Hypothalamus (tissue), 51 donors: ENCODE results near the gene GABARAP.

Experiments
- DNase-seq, 51 donors: peaks; one replicate each; lab custom pipeline; 2025; lab: John Stamatoyannopoulos, UW

The GABARAP gene

DNA sequence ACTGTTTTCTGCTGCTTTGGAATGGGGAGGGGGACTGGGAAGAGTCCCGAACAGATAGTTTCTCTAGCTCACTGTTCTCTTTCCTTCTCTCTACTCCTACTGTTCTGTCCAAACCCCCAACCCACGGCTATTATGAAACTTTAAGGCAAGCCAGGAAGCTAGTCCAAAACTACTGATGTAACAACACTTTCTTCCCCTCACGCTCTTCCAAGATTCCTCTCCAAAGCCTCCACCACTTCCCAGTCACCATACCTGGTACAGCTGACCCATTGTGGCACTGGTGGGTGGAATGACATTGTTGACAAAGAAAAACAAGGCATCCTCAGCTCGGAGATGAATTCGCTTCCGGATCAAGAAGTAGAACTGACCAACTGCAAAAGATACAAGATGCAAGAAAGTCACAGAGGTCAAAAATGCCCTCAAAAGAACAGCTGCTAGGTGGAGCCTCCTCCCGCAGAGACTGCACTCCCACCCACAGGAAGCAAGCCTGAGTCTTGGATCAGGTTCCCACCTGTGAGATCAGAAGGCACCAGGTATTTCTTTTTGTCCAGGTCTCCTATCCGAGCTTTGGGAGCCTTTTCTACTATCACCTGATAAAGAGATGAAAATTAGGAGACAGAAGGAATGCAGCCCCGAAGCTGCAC, 1.0 kb downstream of the GABARAP start:
- DNase-seq: no peak

DNA sequence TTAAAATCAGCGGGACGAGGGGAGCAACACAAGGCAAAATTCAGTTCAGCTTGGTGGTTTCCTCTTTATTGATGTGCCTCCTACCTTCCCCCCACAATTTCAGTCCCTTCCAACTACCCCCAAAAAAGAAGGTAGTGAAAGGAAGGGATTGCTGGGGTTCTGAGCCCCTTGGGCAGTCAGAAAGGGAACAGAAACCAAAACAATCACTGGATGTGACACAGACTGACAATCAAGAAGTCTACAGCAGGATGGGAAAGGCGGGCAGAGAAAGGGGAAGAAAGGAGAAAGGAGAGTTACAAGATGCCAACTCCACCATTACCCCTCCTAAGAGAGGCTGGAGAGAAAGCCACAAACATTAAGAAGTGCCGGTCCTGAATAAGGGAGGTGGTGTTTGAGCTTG, 1.9 kb downstream of the GABARAP start:
- no peak for DNase-seq

DNA sequence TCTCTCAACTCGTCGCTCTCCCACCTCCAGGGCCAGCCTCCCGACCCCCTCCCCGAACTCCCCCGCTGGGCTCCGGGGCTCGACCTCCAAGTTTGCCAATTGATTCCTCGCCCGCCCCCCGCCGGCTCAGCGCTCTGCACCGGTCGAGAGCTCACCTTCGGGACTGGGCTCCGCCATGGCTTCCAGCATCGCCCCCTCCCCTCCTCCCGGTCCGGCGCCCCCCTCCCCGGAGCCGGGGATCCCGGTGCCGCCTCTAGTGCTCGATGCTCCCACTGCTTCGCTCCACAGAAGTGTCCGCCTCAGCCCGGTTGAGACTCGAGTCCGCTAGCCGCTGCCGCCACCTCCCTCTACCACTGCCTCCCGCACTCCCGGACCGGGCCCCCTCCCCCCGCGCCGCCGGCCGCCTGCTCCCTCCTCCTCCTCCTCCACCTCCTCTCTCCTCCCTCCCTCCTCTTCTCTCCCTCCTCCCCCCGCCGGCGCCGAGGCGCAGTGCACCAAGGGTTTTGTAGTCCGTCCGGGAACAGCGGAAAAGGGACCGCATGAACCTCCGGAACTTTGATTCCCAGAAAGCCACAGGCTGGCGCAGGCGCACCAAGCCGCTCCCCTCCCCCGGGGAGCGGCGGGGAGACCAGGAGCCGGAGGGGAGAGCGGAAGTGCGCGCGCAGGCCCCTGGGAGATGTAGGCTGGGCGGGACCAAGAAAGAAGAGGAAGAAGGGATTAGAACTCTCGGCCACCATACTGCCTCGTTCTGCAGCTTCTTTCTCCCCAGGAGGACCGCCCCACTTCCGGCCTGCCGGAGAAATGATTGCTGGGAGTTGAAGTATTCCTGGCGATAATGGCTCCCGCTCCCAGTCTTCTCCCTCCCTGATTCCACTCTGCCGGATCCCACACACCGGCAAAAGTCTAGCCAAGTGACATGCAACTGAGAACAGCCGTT, 2.9 kb downstream of the GABARAP start, which contains the start of gene PHF23:
PHF23 (minus strand) TSS at position 367 of the 937 bp plus-strand sequence; CDS start at position 189, 178 bp downstream.
- DNase-seq: peak; percentile 86 to 100 (median 99)

DNA sequence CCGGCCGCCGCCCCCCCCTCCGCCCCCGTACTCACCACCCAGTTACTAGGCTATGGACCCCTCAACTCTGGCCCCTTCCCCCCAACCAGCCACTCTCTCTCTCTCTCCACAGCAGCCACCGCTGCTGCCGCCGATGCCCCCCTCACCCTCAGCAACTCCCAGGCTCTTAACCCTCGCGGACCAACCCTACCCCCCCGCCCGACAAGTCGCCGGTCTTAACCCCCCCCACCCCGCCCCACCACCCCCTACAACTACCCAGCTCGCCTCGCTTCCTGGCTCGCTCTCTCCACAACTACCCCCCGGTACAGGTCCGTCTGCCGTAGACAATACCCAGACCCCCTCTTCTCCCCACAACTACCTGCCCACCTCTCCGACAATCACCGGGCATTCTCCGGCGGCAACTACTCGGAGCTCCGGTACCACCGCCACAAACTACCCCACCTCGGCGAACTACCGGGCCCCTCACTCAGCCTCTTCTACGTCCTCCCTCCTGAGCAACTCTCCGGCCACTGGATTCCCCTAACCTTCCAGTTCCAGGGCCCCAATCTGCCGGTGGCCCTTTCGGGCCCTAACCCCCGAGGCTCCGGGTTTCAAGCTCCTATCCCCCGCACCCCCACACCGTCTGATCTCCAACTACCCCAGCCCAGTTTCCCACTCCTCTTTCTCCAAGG, 3.7 kb downstream of the GABARAP start:
- peak in 6 of 51 donors; percentile 30 to 61 (median 50) for DNase-seq

DNA sequence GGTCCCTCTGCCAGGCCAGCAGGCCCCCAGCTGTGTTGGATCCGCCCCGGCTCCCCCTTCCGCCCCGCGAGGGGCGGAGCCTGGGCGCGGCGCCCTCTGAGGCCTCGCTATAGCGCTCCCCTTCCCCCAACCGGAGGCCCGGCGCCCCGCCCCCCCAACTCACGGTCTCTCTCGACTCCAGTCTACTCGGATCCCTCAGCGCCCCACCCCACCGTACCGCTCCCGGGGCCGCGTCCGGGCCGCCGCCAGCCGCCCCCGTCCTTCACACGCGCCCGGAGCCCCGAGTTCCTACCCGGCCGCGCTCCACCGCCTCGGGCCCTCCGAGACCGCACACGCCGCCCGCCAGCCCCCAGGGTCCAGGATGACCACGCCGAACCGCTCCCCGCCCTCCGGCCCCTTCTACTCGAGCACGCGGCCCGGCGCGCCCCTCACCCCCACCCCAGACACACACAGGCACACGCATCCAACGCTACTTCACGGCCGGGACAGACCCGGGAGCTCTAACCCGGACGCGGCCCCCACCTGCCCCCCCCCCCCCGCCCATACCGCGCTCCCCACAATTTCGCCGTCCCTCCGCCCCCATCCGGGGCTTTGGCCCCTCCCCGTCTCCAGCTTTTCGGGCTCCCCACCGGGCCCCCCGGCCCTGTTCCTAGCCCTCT, 4.4 kb downstream of the GABARAP start:
- DNase-seq: peak in 41 of 51 donors; percentile 19 to 78 (median 52)

DNA sequence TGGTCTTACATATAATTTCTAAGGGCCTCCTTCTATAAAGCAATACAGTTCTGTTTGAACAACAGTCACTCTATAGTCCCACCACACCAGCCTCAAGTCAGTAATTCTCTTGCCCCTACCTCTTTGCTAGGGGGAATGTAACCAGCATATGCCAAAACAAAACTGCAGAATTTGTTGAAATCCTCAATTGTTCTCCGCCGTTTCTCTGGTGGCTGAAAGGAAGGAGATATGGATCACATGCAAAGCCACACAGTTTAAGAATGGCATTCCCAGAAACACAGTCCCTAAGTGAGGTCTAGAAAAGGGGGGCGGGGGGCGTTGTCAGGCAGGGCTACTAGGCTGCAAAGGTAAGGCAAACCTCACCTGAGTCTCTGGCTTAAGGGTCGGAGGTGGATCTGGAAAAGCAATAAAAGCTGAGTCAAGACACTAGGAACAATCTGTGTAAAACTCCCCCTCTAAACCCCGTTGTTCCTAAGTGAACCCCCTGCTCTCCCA, 4.9 kb downstream of the GABARAP start:
- DNase-seq: no peak

DNA sequence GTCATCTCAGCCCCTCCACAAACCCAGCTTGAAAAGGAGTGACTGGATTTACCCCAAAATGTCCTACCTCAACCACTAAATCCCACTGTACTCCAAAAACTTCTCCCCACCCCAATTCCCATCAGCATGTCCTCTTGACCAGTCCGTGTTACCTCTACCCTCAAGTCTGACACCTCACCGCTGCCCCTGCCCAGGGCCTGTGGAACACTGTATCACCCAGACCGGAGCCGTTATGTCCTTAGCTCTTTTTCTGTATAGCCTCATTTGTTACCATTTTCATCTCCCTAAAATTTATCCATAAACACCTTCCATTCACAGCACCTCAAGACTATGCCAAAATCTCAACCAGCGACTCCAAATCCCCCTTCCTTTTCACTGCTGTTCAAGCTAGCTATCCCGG, 5.4 kb downstream of the GABARAP start:
- DNase-seq: no peak

DNA sequence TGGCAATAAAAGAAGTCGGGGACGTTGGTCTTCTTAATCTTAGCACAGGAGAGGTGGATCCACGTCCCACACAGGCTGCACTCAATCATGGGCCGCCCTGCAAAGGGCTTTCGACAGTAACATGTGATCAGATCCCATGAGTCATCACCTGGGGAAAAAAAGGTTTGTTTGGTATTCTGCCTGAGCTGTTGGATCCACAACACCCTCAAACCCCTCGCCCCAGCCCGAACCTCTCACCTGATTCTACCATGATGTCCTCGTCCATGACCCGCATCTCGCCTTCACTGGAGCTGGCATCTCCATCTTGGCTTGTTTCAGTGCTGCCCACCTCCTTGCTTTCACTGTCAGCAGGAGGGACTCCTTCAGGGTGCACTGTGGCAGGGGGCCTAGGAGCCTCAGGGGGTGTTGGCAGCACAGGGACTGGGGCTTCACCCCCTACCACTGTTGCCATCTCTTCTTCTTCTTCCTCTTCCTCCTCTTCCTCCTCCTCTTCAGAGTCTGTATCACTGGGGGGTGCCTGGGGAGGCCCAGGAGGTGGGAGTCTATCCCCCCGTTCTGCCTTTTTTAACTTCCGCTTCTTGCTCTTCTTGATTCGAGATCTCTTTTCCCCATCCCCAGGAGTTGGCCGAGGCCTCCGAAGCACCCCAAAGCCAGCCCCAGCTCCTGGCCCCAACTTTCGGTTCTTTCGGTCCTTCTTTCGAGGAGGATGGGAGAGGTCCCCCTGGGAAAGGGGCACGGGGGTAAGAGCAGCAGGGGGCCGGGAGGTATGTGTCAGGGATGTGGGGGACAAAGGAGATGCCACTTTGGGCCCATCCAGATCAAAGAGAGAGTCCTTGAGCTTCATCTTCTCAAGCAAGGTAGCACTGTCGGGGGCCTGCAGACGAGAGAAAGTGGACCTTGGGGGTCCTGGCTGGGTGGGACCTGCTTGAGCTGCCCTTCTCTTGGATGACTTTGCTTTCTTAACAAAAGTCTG, 6.3 kb downstream of the GABARAP start:
- no peak for DNase-seq

DNA sequence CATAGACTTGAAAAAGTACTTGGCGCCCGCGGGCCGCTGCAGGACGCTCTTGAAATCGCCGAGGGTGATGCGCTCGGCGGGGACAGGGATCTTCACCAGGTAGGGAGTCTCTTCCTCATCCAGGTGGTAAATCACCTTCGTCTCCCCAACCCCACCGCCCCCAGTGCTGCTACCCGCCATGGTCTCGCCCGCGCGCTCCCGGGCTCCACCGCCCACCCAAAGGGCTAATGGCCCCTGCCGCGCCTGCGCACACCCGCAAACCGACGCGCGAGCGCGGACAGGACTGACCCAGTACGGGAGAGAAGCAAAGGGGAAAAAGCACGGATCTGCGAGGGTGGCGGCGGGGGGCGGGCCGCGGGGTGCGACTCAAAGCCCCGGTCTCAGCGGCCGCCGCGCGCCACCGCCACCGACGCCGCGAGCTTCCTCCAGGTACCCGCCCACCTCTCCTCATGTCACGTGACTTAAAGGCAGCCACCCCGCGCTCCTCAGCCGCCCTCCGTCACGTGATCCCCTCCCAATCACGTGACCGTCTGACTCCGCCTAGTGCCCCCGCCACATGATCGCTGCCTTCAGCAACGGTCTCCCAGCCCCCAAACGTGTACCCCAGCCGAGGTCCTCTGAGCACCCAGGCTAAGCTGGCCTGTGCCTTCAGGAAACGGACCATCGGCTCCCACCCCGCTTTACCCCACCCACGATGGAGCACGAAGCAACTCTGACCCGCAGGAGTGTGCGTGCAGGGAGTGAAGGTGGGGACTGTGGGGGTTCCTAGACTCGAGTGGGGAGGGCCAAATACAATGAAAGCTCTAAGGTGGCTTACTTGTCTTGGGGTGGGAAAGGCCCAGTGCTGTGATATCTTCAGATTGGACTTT, 7.9 kb downstream of the GABARAP start, which contains the start of gene DVL2:
DVL2 (minus strand) TSS at position 435 of the 869 bp plus-strand sequence; CDS start at position 180, 255 bp downstream.
- peak; percentile 79 to 98 (median 93) for DNase-seq

DNA sequence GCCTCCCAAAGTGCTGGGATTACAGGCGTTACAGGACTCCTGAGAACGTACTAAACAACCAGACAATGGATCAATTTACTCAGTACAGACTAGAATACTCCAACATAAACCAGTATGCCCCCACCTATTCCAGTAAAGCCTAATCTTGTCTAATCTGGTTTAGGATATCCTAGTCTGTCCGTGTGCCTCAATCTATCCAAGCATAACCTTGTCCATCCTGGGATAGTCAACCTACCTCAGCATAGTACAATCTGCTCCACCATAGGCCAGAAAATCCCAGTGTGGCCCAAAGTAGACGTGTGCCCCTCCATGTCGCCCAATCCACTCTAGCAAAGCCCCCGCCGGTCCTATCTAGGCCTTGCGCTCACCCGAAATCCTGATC, 8.6 kb downstream of the GABARAP start:
- no peak for DNase-seq

DNA sequence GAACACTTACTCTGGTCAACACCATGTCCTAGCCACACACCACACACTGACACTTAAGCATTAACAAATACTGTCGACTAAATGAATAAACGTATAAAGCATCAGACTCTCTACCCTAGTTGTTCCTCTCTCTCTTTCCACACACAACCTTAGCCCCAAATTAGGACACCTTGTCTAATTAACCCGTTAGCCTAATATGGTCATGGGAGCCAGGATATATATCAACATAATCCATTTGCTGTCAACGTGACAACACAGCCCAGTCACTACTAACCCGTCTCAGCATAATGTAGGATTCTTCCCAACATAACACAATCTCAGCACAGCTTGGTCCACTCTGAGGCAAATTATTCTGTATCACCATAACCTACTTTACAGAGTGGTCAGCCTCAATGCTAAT, 10.1 kb downstream of the GABARAP start:
- no peak for DNase-seq

DNA sequence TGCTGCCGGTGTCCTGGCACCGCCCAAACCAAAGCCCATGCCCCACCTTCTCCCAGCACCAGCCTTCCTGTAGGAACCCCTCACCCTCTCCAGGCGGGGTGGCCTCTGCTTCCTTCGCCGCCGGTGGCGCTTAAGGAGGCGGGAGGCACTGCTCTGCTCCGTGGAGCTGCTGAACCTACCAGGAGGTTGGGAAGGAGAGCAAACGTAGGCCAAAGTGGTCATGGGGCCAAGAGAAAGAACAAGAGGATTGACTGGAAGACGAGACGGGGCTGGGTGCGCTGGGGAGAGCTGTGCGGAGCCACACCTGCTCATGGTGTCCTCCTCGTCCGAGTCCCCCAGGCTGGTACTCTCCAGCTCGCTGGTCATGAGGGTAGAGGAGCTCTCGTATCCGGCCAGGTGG, 12.7 kb downstream of the GABARAP start:
- DNase-seq: no peak

DNA sequence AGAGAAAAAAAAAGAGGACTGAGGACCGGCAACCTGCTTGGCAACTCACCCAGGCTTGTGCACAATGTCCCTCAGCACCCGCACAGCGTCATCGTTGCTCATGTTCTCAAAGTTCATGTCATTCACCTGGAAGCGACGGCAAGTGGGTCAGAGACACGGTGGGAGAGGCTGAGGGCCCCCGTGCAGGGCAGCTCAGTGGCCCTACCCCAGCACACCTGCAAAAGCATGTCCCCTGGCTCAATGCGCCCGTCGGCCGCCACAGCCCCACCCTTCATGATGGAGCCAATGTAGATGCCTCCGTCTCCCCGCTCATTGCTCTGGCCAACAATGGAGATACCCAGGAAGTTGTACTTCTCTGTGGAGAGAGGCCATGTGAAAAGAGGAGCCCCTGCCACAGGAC, 13.3 kb downstream of the GABARAP start:
- no peak for DNase-seq

DNA sequence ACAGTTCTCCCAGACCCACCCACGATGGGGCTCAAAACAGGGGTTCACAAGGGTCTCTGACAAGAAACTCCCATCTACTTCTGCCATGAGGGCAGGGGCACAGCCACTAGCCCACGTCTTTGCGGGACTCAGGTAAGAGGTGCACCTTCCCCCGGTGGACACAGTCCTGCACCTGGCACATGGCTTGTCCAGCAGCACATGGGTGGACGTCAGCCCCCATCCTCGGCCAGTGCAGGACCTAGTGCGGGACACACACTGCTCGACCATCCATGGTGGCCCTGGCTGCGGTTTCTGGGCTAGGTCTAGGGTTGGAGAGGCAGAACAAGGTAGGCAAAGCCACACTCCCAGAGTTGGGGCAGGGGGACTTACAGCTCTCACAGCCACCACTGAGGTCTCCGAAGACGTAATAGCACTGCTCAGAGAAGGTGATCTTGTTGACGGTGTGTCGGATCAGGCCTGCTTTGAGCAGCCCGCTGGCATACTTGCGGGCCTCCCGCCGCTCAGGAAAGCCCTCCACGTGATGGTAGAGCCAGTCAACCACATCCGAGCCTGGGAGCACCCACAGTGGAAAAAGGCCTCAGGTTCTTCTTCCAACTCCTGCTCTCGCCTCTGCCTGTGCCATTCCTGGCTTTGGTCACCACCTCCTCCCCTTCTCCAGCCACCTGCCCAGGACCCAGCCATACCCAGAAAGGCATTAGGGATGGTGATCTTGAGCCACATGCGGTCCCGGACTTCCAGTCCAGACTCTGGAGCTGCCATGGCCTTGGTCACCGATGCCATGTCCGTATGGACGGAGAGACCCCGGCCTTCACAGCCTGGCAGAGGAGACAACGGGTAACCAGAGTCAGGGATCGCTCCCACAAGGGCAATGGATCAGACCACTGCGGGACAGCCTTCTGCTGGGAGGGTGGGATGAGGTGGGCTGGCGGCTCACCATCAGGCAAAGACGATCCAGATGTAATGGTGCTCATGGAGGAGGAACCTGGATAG, 15.2 kb downstream of the GABARAP start:
- no peak for DNase-seq

DNA sequence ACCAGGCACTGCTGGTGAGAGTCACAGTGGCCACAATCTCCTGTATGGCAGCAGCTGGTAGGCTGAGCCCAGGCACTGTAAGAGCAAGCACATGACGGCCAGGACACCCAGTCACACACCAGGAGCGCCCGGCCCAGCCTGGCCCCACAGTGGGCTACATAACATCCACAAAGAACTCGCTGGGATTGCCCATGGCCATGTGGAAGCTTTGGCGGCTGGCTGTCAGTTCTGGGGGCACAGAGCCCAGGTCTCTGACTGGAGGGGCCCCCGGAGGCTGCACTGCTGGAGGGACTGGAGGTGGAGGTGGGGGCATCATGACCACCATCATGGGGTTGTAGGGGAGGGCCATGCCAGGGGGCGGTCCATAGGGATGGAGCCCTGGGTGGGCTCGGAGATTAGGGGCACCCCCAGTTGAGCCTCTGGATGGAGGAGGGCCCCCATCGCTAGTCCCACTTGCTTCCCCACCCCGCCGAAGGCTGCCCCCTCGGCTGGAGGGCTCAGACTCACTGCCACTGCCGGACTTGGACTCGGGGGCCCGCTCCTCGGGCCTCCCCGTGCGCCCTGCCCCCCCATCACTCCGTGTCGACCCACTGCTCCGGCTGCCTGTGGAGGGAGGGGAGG, 16.4 kb downstream of the GABARAP start:
- no peak for DNase-seq

DNA sequence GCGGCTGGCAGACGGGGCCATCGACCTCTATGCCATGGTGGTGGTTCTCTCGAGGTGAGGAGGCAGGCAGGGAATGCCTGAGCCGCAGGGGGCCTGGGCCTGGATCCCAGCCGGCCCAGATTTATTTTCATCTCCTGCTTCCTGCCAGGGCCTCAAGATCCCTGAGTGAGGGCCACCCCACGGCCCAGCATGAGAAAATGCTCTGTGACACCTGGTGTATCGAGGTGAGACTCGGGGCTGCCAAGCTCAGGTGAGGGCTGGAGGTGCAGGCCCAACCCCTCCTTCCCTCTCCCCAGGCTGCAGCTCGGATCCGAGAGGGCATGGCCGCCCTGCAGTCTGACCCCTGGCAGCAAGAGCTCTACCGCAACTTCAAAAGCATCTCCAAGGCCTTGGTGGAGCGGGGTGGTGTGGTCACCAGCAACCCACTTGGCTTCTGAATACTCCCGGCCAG, 17.6 kb downstream of the GABARAP start:
- DNase-seq: no peak
